BJ (cell line): ENCODE results near the gene DIP2C. TPM values are rescaled to one million over a fixed set of nuclear protein-coding genes. Genes with fewer than 3 reads are reported as not detected.

Experiments
- CTCF ChIA-PET: fragments of 350-600 bp; formaldehyde crosslinking; extraction: SDS; loops from one replicate; lab custom pipeline; 2021; ENCODE audit warnings: antibody characterized with exemption, inconsistent platforms; lab: Yijun Ruan, JAX
- POLR2A ChIA-PET: fragments of 300-600 bp; sonication (Branson Sonifier 250); formaldehyde crosslinking; extraction: SDS; loops from one replicate; lab custom pipeline; 2021; ENCODE audit warnings: antibody characterized with exemption; lab: Charles Lee
- DNase-seq: peaks from one replicate; pipeline ENCODE4 v3.0.0-alpha.2; 2011; ENCODE audit warnings: low read depth
- H3K27me3 ChIP-seq: 2 replicates; pipeline ENCODE4 v1.6.0; 2011; ENCODE audit warnings: low read length; ENCODE audit not compliant: control insufficient read depth, insufficient read depth
- H3K36me3 ChIP-seq: 2 replicates; pipeline ENCODE4 v1.5.1; 2011; ENCODE audit warnings: low read length; ENCODE audit not compliant: control insufficient read depth, insufficient read depth
- H3K4me3 ChIP-seq: 2 replicates; pipeline ENCODE4 v1.5.1; 2011; ENCODE audit warnings: low read depth, mild to moderate bottlenecking, control low read depth, low read length
- polyA plus RNA-seq: library from polyadenylated mRNA; depleted of rRNA; stranded (reverse); fragments of >200 nt; gene quantifications from 2 replicates; pipeline ENCODE4 v1.2.3, GENCODE V29; 2011
- TF ChIP-seq, protein P1 (sequence below): IDR thresholded peaks from 2 replicates; pipeline ENCODE4 v1.5.1; 2011; ENCODE audit warnings: low read depth, mild to moderate bottlenecking, control low read depth, inconsistent platforms, low read length, moderate library complexity; ENCODE audit not compliant: insufficient read depth

DIP2C gene
- polyA plus RNA-seq, 1 experiment, result 9.3 TPM

DNA sequence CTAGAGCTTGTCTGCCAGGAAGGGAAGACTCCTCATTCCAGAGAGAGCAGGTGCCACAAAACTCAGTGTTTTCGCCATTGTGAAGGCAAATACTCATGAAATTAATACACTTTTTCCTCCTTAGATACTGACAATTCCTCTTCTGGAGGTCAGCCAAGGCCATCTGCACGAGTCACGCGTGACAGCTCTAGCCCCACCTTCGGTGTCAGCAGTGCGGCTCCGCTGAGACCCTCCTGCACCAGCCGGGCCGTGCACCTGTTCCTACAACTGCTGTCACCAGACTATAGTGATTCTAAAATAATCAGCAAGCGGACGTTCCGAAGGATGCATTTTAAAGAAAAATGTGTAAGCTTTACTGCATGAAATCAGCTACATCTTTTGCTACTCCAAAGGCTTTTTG is 127.7 kb downstream of the DIP2C start:
- CTCF ChIA-PET, result interaction anchor here (0.8 to 1.4 kb wide), 2 partner anchors 12 to 27 kb away, joined by 3 to 4 read pairs; no protein-coding TSS in a partner anchor
- Histone ChIP-seq H3K27me3 (no peaks in the 10 kb centered on the region), H3K4me3 (no peak overlapping the region), H3K36me3 (no peaks in the 10 kb centered on the region)
- no peak for DNase-seq
- POLR2A ChIA-PET, result interaction anchor here (0.6 kb wide), 1 partner anchor 15 kb away, joined by 5 read pairs; no protein-coding TSS in a partner anchor
- TF ChIP-seq, protein P1, sequence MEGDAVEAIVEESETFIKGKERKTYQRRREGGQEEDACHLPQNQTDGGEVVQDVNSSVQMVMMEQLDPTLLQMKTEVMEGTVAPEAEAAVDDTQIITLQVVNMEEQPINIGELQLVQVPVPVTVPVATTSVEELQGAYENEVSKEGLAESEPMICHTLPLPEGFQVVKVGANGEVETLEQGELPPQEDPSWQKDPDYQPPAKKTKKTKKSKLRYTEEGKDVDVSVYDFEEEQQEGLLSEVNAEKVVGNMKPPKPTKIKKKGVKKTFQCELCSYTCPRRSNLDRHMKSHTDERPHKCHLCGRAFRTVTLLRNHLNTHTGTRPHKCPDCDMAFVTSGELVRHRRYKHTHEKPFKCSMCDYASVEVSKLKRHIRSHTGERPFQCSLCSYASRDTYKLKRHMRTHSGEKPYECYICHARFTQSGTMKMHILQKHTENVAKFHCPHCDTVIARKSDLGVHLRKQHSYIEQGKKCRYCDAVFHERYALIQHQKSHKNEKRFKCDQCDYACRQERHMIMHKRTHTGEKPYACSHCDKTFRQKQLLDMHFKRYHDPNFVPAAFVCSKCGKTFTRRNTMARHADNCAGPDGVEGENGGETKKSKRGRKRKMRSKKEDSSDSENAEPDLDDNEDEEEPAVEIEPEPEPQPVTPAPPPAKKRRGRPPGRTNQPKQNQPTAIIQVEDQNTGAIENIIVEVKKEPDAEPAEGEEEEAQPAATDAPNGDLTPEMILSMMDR, result no peak

DNA sequence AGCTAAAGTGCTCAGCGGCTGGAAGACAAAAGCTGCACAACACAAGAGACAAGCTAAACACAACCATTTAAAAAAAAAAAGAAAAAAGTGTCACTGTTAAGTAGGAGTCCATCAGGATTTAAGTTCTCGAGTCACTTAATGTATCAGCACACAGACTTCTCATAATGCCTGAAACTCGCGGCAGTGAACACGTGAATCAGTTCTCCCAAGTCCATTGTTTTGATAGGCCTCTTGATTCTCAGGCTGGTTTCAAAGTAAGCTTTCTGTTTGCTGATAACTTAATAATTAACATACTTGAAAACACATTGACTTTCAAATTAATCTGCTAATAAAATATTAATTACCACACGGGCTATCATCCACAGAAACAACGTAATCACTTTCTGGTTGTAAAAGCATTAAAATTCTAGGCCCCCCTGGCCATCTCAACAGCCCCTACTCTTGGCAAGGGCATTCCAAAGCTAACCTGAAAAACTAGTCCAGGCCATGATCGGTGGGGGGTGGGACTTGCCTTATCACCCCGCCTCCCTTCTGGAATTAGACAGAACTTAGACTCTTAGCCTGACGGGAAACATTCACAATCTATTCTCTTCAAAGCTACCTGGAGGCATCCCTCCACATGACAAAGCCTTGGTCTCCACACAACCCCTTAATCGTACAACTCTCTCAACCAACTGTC is 129.0 kb downstream of the DIP2C start:
- no peak for DNase-seq
- Histone ChIP-seq H3K4me3 (no peak overlapping the region), H3K36me3 (no peaks in the 10 kb centered on the region), H3K27me3 (no peaks in the 10 kb centered on the region)
- ChIA-PET POLR2A (interaction anchor here (0.6 kb wide), 1 partner anchor 38 kb away, joined by 14 read pairs; no protein-coding TSS in a partner anchor), CTCF (interaction anchor here (1.4 kb wide), 1 partner anchor 11 kb away, joined by 4 read pairs; no protein-coding TSS in a partner anchor)
- TF ChIP-seq, protein P1, result no peak

DNA sequence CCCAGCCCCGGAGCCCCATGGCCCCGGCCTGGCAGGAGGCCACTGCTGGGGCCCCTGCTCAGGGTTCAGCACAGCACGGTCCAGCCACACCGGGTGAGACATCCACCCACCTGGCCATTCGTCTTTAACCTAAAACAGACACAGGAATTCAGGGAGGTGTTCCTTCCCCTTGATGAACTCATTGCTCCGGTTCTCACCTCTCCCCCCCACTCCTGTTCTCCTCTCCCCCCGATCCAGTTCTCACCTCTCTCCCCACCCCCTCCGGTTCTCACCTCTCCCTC is 129.8 kb downstream of the DIP2C start:
- ChIA-PET CTCF (no interaction called here), POLR2A (interaction anchor here (0.6 kb wide), 1 partner anchor 39 kb away, joined by 14 read pairs; no protein-coding TSS in a partner anchor)
- Histone ChIP-seq H3K27me3 (no peaks in the 10 kb centered on the region), H3K4me3 (no peak overlapping the region), H3K36me3 (no peaks in the 10 kb centered on the region)
- DNase-seq, result no peak
- TF ChIP-seq, protein P1, result no peak

DNA sequence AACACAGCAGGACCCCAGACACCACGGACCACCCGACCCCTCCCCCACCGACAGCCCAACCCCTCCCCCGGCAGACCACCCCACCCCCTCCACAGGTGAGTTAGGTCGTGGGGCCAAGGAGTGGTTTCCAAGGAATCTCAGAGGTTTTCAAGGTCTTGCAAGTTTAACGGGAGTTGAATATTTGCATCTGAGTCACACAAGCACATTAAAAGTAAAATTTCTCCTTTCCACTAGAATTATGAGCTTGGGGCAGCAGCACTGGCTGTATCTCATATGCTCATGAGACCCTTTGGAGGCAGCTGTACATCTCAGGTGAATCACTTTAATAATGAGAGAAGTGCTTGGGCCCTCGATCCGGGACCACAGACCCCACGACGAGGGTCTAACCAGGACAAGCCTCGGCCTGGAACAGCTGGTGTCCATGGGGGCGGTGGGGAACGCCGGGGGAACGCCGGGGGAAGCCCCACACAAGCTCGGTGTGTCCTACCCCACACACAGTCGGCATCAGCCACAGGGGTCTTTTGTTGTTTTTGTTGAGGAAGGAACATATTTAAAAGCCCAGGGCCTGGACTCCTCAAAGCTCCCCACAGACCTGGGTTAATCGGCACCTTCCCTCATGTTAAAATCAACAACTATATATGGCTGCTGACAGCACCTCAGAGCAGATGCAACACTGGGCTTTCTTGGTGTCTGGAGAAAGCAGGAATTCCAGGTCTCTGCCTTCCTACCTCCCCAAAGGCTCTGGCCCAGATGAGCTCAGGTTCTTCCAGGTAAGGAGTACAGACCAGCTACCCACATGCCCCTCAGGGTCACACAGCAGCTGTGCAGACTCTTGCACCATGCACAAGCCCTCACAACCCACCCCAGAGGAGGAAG is 130.3 kb downstream of the DIP2C start:
- ChIA-PET CTCF (no interaction called here), POLR2A (no interaction called here)
- no peak overlapping the region for H3K4me3 ChIP-seq
- no peaks in the 10 kb centered on the region for H3K36me3 ChIP-seq
- TF ChIP-seq, protein P1, result no peak
- H3K27me3 ChIP-seq, result no peaks in the 10 kb centered on the region
- DNase-seq, result no peak

DNA sequence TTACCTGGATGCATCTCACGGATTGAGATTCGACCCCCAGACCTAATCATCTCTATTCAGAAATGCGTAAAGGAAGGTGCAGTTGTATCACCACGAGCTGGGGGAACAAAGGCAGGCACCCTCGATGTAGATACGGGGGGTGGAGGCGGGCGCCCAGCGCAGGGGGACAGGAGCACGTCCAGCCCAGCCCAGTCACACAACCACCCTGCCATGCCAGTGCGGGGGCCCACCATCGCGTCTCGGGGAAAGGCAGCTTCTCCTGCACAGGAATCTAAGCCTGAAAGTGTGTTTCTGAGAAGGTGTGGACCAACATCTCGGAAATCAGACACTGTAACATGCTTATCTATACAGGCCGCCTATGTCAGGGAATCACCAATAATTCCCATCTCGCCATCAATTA is 131.1 kb downstream of the DIP2C start:
- Histone ChIP-seq H3K27me3 (no peaks in the 10 kb centered on the region), H3K4me3 (no peak overlapping the region), H3K36me3 (no peaks in the 10 kb centered on the region)
- ChIA-PET CTCF (no interaction called here), POLR2A (no interaction called here)
- TF ChIP-seq, protein P1, result no peak
- DNase-seq, result no peak
